Peyer's patch (tissue), 4 donors: ENCODE results near the gene DNAH8.

Experiments
- POLR2A ChIP-seq, 2 donors: fragments of 450-650 bp; IDR thresholded peaks; one replicate each; pipeline ENCODE4 v1.5.1; 2017; ENCODE audit warnings: antibody characterized with exemption in 2 of 2, mild to moderate bottlenecking in 2 of 2, moderate library complexity in 2 of 2
- TF ChIP-seq, protein P1 (sequence below), 6 experiments: fragments of 450-650 bp in 4 of 6; fragments of 200-600 bp in 2 of 6; sonication (generic) in 1 of 6; IDR thresholded peaks; one replicate each; pipeline ENCODE4 v1.5.1; 2017 to 2019; ENCODE audit warnings: antibody characterized with exemption in 6 of 6, mild to moderate bottlenecking in 3 of 6, moderate library complexity in 1 of 6

DNA sequence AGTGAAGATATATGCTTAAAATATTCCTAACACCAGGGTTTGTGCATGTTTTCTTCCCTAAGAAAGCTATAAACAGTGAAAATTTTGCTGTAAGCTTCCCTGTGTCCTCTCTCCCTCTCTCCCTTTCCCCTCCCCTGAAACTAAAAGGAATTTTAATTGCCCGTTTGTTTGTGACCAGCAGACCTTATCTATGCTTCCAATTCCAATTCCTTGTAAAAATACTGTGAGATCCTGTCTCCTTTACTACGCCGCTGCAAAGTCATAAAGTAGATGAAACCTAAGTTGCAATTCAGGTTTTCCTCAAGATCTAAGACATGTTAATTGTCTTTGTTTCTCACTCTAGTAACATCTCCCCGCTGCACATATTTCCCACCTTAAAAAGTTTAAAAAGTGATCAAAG lies 82.3 kb downstream of the DNAH8 start:
- TF ChIP-seq, protein P1, sequence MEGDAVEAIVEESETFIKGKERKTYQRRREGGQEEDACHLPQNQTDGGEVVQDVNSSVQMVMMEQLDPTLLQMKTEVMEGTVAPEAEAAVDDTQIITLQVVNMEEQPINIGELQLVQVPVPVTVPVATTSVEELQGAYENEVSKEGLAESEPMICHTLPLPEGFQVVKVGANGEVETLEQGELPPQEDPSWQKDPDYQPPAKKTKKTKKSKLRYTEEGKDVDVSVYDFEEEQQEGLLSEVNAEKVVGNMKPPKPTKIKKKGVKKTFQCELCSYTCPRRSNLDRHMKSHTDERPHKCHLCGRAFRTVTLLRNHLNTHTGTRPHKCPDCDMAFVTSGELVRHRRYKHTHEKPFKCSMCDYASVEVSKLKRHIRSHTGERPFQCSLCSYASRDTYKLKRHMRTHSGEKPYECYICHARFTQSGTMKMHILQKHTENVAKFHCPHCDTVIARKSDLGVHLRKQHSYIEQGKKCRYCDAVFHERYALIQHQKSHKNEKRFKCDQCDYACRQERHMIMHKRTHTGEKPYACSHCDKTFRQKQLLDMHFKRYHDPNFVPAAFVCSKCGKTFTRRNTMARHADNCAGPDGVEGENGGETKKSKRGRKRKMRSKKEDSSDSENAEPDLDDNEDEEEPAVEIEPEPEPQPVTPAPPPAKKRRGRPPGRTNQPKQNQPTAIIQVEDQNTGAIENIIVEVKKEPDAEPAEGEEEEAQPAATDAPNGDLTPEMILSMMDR (IDR thresholded peaks at IDR 0.05) = no peak
- TF ChIP-seq POLR2A (IDR thresholded peaks at IDR 0.05) = no peak
